GM13976 (cell line): ENCODE data around the gene HS3ST2.
A peak's percentile ranks its signal among the peaks of the same experiment; 100 is the strongest.
"Not testable (repeated sequence)": the region's sequence is repeated elsewhere in the genome, so short reads cannot be mapped to it uniquely, and the experiment has no call there.

ENCODE experiments used
- DNase-seq: peaks from one replicate; pipeline ENCODE4 v3.0.0; 2012; ENCODE audit warnings: low spot score
- CTCF ChIP-seq: IDR thresholded peaks from 2 replicates; pipeline ENCODE4 v1.5.1; 2012; ENCODE audit warnings: borderline replicate concordance, mild to moderate bottlenecking; ENCODE audit not compliant: insufficient read depth; ENCODE audit errors: extremely low read depth, missing control alignments, control extremely low read depth
- in situ Hi-C: fragments of 300-500 bp; cut with MboI; formaldehyde crosslinking; loops from one replicate; pipeline ENCODE4 v1.12.0; 2022; ENCODE audit warnings: low sequenced_read_pairs, mixed read lengths, inconsistent platforms; ENCODE audit not compliant: unreplicated experiment

Gene HS3ST2

GRCh38 chr16:22810226-22810625 is 3.7 kb upstream of the HS3ST2 start:
- in situ Hi-C loops, result no loop called here
- TF ChIP-seq CTCF, result no peak
- DNase-seq, result no peak

- in situ Hi-C loops, result no loop called here
- TF ChIP-seq CTCF, result no peak
- peak; percentile 50 for DNase-seq
Observed at GRCh38 chr16:22813223-22813947, 577 bp upstream of the HS3ST2 start.

GRCh38 chr16:22814711-22815105 is 746 bp downstream of the HS3ST2 start:
- no peak for TF ChIP-seq CTCF
- no peak for DNase-seq
- in situ Hi-C loops, result no loop called here

- no peak for TF ChIP-seq CTCF
- no peak for DNase-seq
- in situ Hi-C loops, result no loop called here
Observed at GRCh38 chr16:22815863-22816262, 1.9 kb downstream of the HS3ST2 start.

GRCh38 chr16:22816475-22816874 is 2.5 kb downstream of the HS3ST2 start:
- TF ChIP-seq CTCF, result no peak
- in situ Hi-C loops, result no loop called here
- DNase-seq, result no peak

GRCh38 chr16:22818736-22819135 is 4.8 kb downstream of the HS3ST2 start:
- DNase-seq, in situ Hi-C loops: not testable (repeated sequence)

- in situ Hi-C loops, result no loop called here
- TF ChIP-seq CTCF, result no peak
- no peak for DNase-seq
Observed at GRCh38 chr16:22838681-22839080, 24.7 kb downstream of the HS3ST2 start.

- in situ Hi-C loops, DNase-seq: not testable (repeated sequence)
Observed at GRCh38 chr16:22842031-22842430, 28.1 kb downstream of the HS3ST2 start.
